Immature natural killer cell (primary cell): Measurements from ENCODE around the gene ZGPAT. TPM values are rescaled to one million over a fixed set of nuclear protein-coding genes. Genes with fewer than 3 reads are reported as not detected.

Experiments
- DNase-seq, 3 donors: peaks; one replicate each; pipeline ENCODE4 v3.0.0; 2022; ENCODE audit warnings: mixed read lengths in 1 of 3
- H3K27ac Mint-ChIP-seq, 6 donors: one replicate each; pipeline ENCODE4 v1.8.0; 2020; ENCODE audit warnings: mixed read lengths in 6 of 6, mild to moderate bottlenecking in 5 of 6, inconsistent platforms in 4 of 6, moderate library complexity in 3 of 6
- H3K27me3 Mint-ChIP-seq, 3 donors: one replicate each; pipeline ENCODE4 v1.8.0; 2020 to 2021; ENCODE audit warnings: low read depth in 3 of 3, mild to moderate bottlenecking in 3 of 3, mixed read lengths in 3 of 3, moderate library complexity in 3 of 3, inconsistent platforms in 1 of 3
- H3K36me3 Mint-ChIP-seq, 3 donors: one replicate each; pipeline ENCODE4 v1.8.0; 2020; ENCODE audit warnings: mixed read lengths in 3 of 3, inconsistent platforms in 2 of 3, mild to moderate bottlenecking in 2 of 3
- H3K4me1 Mint-ChIP-seq, 2 donors: one replicate each; pipeline ENCODE4 v1.8.0; 2020; ENCODE audit warnings: inconsistent platforms in 2 of 2, mild to moderate bottlenecking in 2 of 2, mixed read lengths in 2 of 2, moderate library complexity in 1 of 2
- H3K4me3 Mint-ChIP-seq, 5 donors: one replicate each; pipeline ENCODE4 v1.8.0; 2020; ENCODE audit warnings: mild to moderate bottlenecking in 5 of 5, mixed read lengths in 5 of 5, inconsistent platforms in 3 of 5, moderate library complexity in 3 of 5
- H3K9me3 Mint-ChIP-seq, 6 donors: one replicate each; pipeline ENCODE4 v1.8.0; 2020; ENCODE audit warnings: mild to moderate bottlenecking in 6 of 6, mixed read lengths in 6 of 6, inconsistent platforms in 4 of 6, moderate library complexity in 3 of 6
- polyA plus RNA-seq, 3 donors: library from polyadenylated mRNA; unstranded; fragments of 300-500 nt; fragmentation: Illumina TruSeq; gene quantifications; one replicate each; pipeline ENCODE4 v1.2.3, GENCODE V29; 2021

ZGPAT gene
- polyA plus RNA-seq, 3 donors from 2014 or later, result 26.6 to 64.1 (median 33.9) TPM

DNA sequence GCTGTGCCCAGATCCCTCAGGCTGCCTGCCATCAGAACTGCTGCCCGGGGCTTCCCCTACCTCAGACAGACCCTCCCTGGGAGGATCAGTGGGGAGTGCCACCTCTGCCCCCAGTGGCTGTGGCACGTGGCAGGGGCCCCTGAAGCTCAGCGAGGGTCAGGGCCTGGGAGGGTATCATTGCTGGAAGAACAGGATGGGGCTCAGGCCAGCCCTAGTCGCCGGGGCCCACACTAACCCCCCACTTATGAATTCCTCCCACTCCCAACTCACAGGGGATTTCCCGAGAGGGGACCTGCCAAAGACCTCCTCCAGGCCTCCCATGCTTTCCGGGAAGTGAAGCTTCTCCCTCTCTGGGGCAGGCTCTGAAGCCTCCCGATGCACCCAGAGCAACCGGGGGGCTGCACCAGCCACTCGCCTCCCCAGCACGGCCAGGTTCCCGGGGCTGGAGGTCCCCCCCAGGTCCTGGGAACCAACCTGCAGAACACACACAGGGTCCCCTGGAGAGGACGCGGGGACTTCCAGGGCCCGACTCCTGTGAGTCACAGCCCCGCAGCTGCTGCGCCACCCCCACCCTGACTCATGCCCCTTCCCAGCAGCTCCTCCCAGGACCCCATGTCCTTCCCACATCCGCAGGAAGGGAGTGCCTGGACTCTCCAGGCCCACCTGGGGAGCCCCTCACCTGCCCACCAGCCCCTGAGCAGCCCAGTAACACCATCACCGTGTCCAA is 8.9 kb upstream of the ZGPAT start:
- H3K4me1 Mint-ChIP-seq, result peaks cover 0 to 10% of the 10 kb centered on the region in 2 donors
- H3K9me3 Mint-ChIP-seq, result peaks cover 0 to 2% (median 0%) of the 10 kb centered on the region in 6 donors
- no peak for DNase-seq
- no peak overlapping the region for H3K27ac Mint-ChIP-seq
- H3K4me3 Mint-ChIP-seq, result no peak overlapping the region
- H3K36me3 Mint-ChIP-seq, result no peaks in the 10 kb centered on the region
- peaks cover 13 to 21% (median 16%) of the 10 kb centered on the region in 3 donors for H3K27me3 Mint-ChIP-seq

DNA sequence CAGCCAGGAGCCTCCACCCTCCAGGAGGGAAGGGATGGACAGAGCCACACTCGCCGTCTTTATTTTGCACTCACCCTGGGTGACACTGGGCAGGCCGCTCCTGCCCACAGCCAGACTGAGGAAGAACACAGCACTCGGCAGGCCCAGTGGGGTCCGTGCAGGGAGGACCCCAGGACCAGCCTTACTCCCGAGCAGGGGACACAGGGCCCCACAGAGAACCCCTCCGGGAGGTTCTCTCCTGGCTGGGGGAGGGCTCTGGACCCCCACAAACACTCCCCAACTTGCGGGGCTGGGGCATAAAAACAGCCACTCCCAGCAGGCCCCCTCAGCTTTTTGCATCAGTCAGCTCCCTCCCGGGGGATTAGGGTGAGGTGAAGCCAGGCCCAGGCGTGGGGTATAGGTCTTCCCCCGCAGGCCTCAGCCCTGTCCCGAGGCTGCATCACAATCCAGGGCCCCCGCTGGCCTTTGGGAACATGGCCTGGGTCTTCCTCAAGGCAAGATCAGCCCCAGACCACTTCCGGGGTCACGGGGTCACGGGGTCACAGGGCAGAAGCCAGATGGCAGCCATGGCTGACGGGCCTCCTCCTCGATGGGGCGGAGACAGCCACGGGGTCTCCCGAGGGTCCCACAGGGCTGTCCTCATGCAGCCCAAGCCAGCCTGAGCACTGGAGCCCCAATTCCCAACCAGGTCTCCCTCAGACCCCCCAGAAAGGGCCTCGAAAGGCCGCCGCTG is 8.2 kb upstream of the ZGPAT start:
- H3K27ac Mint-ChIP-seq, result no peak overlapping the region
- H3K4me3 Mint-ChIP-seq, result no peak overlapping the region
- peaks cover 7 to 14% (median 9%) of the 10 kb centered on the region in 3 donors for H3K27me3 Mint-ChIP-seq
- no peak for DNase-seq
- H3K4me1 Mint-ChIP-seq, result peaks cover under 1 to 10% of the 10 kb centered on the region in 2 donors
- H3K9me3 Mint-ChIP-seq, result no peaks in the 10 kb centered on the region
- H3K36me3 Mint-ChIP-seq, result no peaks in the 10 kb centered on the region

DNA sequence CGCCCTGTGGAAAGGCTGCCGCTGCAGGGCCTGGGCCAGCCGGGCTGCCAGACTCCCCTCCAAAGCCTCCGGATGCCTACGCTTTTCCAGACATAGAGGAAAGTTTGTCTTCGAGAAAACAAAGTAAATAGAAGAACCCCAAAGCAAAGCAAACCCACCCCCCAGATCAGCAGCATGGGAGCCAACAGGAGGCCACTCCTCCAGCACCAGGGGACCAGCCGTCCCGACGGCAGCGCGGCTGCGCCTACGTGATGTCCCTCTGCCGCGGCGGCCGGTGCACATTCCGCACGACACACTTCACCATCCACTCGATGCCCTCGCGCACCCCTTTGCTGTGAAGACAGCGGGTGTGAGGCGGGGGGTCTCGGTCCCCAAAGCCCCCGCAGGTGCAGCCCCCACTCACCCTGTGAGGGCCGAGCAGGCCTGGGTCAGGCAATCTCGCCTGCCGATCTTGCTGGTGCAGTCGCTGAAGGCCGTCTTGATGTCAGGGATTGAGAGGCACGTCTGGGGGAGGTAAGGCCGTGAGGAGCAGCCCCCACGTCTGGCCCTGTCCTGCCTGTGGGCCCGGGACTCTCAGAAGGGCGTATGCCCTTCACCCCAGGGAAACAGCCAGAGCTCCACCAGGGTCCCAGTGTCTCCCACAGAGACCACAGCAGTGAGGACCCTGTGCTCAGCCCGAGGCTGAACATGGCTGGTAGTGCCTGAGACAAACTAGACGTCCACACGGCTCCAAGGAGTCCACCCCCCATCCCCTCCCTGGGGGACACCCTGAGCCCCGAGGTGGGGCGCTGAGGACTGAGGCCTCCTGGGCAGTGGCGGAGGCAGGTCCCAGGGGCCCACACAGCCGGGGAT is 7.4 kb upstream of the ZGPAT start:
- Mint-ChIP-seq H3K4me1 (peaks cover 6 to 15% of the 10 kb centered on the region in 2 donors), H3K27ac (no peak overlapping the region), H3K9me3 (no peaks in the 10 kb centered on the region), H3K36me3 (peaks cover 0 to 3% (median 3%) of the 10 kb centered on the region in 3 donors), H3K4me3 (no peak overlapping the region), H3K27me3 (peaks cover 3 to 7% (median 7%) of the 10 kb centered on the region in 3 donors)
- no peak for DNase-seq

DNA sequence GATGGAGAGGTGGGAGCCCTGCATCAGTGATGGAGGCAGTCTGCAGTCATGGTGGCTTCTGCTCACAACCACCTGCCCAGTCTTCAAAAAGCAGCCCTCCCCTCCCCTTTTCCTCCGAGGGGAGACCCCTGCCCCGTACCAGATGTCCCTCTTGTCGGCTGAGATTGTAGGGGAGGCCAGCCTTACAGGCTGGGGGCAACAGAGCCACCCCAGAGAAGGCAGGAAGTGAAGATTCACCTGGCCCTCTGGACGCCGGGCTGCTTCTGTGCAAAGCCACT is 6.8 kb upstream of the ZGPAT start:
- peaks cover 0 to 3% (median 3%) of the 10 kb centered on the region in 3 donors for H3K36me3 Mint-ChIP-seq
- H3K9me3 Mint-ChIP-seq, result no peaks in the 10 kb centered on the region
- H3K27ac Mint-ChIP-seq, result no peak overlapping the region
- peaks cover 6 to 16% of the 10 kb centered on the region in 2 donors for H3K4me1 Mint-ChIP-seq
- no peak for DNase-seq
- H3K4me3 Mint-ChIP-seq, result no peak overlapping the region
- peaks cover 3 to 5% (median 3%) of the 10 kb centered on the region in 3 donors for H3K27me3 Mint-ChIP-seq

DNA sequence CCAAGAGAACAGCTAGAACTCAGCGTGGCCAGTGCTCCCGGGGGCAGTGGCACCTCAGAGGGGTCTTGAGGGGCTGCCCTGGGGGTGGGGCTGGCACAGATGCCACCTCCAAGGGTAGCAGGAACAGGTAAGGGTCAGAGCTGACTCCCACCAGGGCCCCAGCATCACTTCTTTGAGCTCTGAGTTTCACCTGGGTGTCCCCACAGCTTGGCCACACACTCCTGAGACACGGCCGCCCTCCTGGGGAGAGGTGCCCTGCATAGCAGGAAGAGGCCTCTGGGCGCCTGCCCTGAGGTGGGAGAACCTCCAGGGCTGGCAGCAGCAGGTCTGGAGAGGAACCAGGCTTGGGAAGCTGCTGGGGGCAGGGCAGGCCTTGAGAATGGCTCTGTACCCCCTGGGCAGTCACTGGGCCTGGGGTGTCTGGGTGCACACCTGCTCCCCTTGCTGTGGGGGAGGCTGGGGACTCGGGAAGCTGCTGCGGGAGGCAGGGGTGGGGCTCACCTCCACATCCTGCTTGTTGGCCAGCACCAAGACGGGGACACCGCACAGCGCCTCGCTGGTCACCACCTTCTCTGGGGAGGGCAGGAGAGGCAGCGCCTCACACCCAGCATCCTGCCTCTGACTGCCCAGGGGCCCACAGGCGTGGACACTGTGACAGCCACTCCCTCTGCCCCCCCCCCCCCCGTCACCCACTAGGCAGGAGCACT is 6.4 kb upstream of the ZGPAT start:
- peaks cover 0 to 3% (median 3%) of the 10 kb centered on the region in 3 donors for H3K36me3 Mint-ChIP-seq
- H3K4me1 Mint-ChIP-seq, result peaks cover 9 to 21% of the 10 kb centered on the region in 2 donors
- no peak overlapping the region for H3K27ac Mint-ChIP-seq
- peaks cover 0 to 3% (median 0%) of the 10 kb centered on the region in 3 donors for H3K27me3 Mint-ChIP-seq
- no peak overlapping the region for H3K4me3 Mint-ChIP-seq
- H3K9me3 Mint-ChIP-seq, result no peaks in the 10 kb centered on the region
- DNase-seq, result no peak

DNA sequence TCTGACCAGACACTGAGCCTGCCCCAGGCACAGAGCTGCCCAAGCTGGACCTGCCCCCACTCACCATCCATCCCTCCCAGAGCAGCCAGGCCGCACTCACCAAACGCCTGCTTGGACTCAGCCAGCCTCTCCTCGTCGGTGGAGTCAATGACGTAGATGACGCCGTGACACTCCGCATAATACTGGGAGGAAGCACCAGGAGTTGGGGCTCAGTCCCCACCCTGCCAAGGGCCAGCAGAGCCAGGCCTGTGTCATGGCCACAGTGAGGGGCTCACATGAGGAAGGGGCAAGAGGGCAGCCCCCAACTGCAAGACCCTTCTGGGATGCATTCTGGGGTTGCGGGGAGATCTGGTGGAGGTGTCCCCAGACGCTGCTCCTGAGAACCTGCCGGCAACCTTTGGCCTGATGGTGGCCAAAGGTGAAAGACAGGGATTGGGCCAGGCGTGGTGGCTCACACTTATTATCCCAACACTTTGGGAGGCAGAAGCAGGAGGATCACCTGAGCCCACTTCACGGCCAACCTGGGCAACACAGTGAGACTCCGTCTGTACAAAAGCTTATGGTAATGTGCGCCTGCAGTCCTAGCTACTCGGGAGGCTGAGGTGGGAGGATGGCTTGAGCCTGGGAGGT is 5.7 kb upstream of the ZGPAT start:
- H3K27ac Mint-ChIP-seq, result no peak overlapping the region
- H3K4me3 Mint-ChIP-seq, result no peak overlapping the region
- H3K36me3 Mint-ChIP-seq, result peaks cover 0 to 6% (median 3%) of the 10 kb centered on the region in 3 donors
- no peak for DNase-seq
- peaks cover 15 to 27% of the 10 kb centered on the region in 2 donors for H3K4me1 Mint-ChIP-seq
- no peaks in the 10 kb centered on the region for H3K9me3 Mint-ChIP-seq
- peaks cover 0 to 5% (median 2%) of the 10 kb centered on the region in 3 donors for H3K27me3 Mint-ChIP-seq

DNA sequence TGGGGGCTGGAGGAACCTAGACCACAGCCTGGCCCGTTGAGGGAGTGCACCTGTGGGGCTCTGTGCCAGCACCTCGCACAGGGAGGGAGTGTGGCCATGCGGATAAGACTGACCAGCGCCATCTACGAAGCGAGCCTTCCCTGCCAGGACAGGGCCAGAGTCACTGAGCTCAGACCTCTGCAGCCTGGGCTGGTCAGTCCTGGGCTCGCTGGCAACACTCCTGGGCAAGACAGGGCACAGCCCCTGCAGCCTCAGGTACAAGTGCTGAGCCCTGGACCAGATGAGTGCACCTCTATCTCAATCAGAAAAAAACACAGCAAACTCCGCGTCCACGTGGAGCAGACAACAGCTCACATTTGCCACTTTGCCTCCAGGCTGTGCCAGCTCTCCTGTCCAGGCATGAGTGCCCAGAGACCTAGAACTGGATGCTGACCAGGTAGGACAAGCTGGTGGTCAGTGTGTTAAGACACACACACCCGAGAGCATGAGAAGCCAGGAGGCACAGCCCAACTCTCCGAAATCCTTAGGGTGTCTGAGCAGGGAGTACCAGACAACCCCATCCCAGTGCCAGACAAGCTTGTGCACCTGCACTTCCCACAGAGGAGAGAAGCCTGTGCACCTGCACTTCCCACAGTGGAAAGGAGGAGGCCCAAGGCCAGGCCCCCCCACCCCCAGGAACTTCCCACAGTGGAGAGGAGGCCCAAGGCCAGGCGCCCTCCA is 4.9 kb upstream of the ZGPAT start:
- Mint-ChIP-seq H3K36me3 (peaks cover 0 to 6% (median 3%) of the 10 kb centered on the region in 3 donors), H3K27ac (peak overlapping the region in 1 of 6 donors; percentile 58), H3K9me3 (no peaks in the 10 kb centered on the region), H3K4me1 (peaks cover 15 to 24% of the 10 kb centered on the region in 2 donors), H3K27me3 (peaks cover 0 to 5% (median 2%) of the 10 kb centered on the region in 3 donors), H3K4me3 (no peak overlapping the region)
- DNase-seq, result no peak

DNA sequence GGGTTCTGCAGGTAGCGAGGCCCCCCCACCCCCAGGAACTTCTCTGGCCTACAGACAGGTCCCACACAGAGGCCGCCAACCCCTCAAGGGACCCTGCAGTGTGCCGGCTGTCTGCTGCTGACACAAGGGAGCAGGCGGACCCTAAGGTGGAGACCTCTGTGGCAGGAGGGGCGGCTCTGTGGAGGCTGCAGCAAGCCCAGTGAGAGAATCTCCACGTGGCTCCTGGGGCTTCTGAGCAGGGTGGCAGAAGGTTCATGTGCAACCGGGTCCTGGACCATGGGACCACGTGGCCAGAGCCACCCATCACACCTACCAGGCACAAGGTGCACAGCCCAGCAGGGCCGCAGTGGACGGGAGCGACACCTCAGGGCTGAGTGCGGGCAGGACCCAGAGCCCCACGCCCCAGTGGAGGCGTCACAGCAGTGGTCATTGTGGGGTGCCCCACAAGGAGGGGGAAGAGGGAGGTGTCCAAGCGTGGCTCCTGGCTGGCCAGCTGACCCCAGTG is 4.3 kb upstream of the ZGPAT start:
- H3K4me3 Mint-ChIP-seq, result no peak overlapping the region
- peaks cover 0 to 5% (median 2%) of the 10 kb centered on the region in 3 donors for H3K27me3 Mint-ChIP-seq
- H3K36me3 Mint-ChIP-seq, result peaks cover 0 to 6% (median 3%) of the 10 kb centered on the region in 3 donors
- no peaks in the 10 kb centered on the region for H3K9me3 Mint-ChIP-seq
- DNase-seq, result no peak
- peaks cover 18 to 25% of the 10 kb centered on the region in 2 donors for H3K4me1 Mint-ChIP-seq
- no peak overlapping the region for H3K27ac Mint-ChIP-seq

DNA sequence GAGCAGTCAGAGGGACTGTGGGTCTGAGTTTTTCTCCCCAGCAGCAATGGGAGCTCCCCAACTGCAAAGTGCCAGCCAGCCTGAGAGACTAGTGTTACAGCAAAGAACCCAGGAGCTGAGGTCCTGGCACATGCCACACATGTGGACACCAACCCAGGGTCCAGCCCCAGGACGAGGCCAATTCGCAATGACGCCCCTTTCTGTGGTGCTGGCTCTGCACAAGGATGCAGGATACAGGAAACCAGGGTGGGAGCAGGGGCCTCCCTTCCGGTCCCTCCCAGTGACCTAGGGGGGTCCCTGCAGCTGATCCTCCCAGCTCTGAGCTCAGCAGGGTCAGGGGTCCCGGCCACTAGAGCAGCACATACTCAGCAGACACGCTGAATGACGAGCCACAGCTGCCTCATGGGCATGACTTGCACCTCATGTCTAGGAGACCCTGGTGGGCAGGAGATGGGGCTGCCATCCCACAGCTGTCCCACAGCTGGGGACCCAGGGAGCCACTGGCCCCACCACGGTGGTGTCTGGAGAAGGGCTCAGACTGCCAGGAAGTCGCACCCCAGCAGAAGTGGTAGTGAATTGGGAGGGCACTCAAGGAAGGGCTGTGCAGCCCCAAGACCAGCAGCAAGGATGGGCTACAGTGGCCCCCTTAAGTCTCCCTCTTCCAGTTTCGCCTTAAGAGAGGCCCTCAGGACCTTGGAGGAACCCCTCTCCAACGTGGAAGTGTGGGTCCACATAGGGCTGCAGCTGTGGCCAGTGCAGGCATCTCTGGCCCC is 3.7 kb upstream of the ZGPAT start:
- H3K36me3 Mint-ChIP-seq, result peaks cover 0 to 9% (median 3%) of the 10 kb centered on the region in 3 donors
- no peak for DNase-seq
- no peaks in the 10 kb centered on the region for H3K9me3 Mint-ChIP-seq
- no peak overlapping the region for H3K27ac Mint-ChIP-seq
- H3K4me1 Mint-ChIP-seq, result peaks cover 24 to 32% of the 10 kb centered on the region in 2 donors
- peak overlapping the region in 1 of 5 donors; percentile 32 for H3K4me3 Mint-ChIP-seq
- H3K27me3 Mint-ChIP-seq, result peaks cover 0 to 7% (median 5%) of the 10 kb centered on the region in 3 donors

DNA sequence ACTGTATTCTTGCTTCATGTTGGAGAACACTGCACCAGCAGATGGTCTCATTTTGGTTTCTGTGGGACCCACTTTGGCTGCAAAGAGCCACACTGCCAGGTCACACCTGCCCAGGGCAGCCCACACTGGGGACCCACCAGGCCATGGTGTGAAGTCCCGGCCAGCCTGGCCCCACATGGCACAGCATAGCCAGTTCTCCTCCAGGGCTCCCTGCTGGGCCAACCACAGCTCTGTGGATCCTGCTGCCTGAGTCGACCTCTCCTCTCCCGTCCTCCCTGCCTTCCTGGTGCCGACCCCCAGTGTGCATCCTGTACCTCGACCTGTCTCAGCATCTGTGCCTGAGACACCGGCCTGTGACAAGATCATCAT is 3.1 kb upstream of the ZGPAT start:
- no peak for DNase-seq
- no peak overlapping the region for H3K4me3 Mint-ChIP-seq
- H3K27ac Mint-ChIP-seq, result peak overlapping the region in 3 of 6 donors; percentile 48 to 72 (median 59)
- peaks cover 0 to 7% (median 5%) of the 10 kb centered on the region in 3 donors for H3K27me3 Mint-ChIP-seq
- H3K9me3 Mint-ChIP-seq, result no peaks in the 10 kb centered on the region
- peaks cover 27 to 34% of the 10 kb centered on the region in 2 donors for H3K4me1 Mint-ChIP-seq
- peaks cover 0 to 9% (median 3%) of the 10 kb centered on the region in 3 donors for H3K36me3 Mint-ChIP-seq

DNA sequence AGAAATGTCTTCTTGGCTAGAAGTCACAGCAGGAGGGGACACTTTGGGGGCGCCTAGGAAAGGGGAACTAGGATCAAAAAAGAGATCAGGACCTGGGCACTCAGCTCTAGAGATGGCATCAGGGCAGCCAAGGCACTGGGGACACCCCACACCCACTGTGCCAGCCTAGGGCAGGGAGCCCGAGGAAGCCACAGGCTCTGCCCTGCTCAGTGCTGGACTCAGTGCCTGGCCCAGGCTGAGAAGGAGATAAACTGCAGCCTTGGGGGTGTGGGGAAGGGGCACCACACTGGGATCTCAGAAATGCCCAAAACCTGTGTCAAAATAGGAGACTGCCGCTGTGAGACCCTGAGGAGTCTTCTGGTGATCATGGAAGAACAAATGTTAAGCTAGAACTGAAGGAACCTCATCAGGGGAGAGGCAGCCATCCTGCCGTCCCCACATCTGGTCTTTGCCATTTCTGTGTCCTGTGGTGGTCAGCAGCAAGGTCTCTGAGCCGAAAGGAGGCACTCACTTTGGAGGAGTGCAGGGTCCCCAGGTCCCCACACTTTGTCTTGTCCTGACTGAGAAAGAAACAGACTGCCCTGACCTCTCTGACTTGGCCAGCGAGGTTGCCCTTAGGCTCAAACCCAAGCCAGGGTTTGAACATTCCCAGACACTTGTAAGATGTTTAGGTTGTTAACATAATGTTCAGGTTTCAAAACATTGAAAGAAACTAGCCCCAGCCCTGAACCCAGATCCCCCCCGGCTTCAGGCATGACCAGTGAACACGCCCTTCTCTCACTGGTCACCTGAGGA is 2.4 kb upstream of the ZGPAT start:
- peak overlapping the region in 4 of 6 donors; percentile 24 to 88 (median 66) for H3K27ac Mint-ChIP-seq
- peaks cover 31 to 39% of the 10 kb centered on the region in 2 donors for H3K4me1 Mint-ChIP-seq
- no peaks in the 10 kb centered on the region for H3K9me3 Mint-ChIP-seq
- H3K27me3 Mint-ChIP-seq, result peaks cover 0 to 7% (median 5%) of the 10 kb centered on the region in 3 donors
- no peak for DNase-seq
- peak overlapping the region in 4 of 5 donors; percentile 35 to 50 (median 40) for H3K4me3 Mint-ChIP-seq
- peaks cover 0 to 12% (median 5%) of the 10 kb centered on the region in 3 donors for H3K36me3 Mint-ChIP-seq
